SIG-M5 treated with dmso at 0.1 percent for 504 hours (cell line): Measurements from ENCODE around the gene RIPOR2.

Experiments
- DNase-seq: peaks from one replicate; lab custom pipeline; 2025; ENCODE audit not compliant: unreplicated experiment; lab: John Stamatoyannopoulos, UW

The RIPOR2 gene

DNA sequence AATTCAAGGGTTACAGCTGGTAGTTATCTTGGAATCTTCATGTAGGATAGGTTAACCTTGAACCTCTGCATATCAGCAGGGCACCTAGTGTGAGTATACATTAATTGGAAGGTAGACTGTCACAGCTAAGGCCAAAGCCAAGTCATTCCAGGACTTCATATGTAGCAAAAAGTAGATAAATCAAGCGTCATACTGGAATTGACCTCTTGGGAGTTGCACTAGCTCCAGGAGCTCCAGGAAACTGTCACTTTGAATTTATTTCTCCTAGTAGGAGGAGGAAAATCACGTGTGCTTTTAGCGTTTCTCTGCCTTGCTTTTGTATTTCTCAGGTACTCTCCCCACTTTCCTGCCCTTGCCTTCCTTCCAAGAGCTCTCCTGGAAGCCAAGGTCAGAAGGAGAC lies 30.3 kb downstream of the RIPOR2 start:
- DNase-seq: no peak

- DNase-seq: no peak
Observed at GRCh38 chr6:24903681-24904080, 32.1 kb downstream of the RIPOR2 start.

GRCh38 chr6:24902782-24903181 lies 33.0 kb downstream of the RIPOR2 start:
- no peak for DNase-seq

DNA sequence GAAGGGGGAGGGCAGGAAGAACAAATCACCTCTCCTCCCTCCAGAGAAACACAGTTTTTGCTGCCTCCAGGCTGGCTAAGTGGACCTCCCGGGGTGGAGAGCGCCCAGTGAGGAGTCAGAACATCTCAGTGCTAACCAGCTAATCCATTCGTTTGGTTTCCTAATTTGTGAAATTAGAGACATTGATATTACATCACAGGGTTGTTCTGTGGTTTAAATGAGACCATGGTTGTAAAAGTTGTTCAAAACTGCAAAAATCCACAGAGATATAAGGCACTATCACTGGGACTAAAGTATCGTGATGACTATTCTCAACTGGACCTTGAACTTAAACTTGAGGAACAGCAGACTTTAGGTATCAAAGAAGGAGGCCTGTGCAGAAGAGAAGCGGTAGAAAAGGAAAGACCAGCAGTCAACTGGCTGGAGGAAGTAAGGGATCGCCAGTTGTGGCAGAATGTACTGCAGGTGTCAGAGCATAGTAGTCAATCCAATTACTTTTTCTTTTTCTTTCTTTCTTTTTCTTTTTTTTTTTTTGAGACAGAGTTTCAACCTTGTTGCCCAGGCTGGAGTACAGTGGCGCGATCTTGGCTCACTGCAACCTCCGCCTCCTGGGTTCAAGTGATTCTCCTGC lies 33.9 kb downstream of the RIPOR2 start:
- no peak for DNase-seq

DNA sequence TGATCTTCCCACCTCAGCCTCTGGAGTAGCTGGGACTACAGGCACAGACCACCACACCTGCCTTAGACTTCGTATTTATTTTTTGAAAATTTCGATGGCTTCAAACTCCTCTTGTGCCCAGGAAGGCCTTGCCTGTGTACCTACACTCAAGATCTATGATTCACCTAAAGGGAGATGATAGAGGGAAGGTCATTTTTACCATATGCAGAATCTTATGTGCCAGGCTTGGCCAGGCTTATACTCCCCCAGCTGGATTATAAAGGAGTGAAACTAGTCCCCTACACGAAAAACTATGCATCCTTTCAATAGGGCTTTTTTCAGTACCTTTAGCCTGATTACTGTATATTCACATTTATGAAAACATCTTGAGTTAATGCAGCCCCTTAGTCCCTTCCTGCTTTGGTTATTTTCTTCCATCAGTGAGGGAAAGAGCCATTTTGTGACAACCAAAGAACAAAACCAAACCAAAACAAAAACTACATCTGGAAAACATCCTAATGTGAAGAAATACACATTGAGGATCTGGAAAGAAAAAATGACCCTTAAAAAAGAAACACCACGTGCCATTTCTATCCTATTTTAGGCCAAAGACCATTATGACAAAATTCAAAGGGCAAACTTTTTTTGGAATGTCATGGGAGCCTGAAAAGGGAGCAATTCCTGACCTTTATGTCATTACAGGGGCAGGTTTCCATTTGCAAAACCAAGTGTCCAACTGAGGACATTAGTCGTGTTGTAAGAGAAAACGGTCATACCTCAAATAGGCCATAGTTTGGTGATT lies 34.7 kb downstream of the RIPOR2 start:
- DNase-seq: no peak

DNA sequence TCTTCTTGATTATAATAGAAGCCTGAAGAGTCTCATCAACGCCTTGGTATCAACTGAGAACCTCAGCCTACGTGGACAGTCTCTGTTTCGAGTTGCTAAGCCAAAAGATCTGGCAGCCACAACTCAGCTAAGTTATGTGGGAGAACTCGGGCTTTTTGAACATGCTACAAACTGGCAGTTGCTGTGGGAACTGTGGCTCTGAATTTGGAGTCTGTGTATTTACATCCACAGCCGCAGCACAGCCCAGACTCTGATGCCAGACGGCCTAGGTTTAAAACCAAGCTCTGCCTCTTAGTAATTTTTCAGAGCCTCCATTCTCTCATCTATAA lies 35.8 kb downstream of the RIPOR2 start:
- DNase-seq: no peak

DNA sequence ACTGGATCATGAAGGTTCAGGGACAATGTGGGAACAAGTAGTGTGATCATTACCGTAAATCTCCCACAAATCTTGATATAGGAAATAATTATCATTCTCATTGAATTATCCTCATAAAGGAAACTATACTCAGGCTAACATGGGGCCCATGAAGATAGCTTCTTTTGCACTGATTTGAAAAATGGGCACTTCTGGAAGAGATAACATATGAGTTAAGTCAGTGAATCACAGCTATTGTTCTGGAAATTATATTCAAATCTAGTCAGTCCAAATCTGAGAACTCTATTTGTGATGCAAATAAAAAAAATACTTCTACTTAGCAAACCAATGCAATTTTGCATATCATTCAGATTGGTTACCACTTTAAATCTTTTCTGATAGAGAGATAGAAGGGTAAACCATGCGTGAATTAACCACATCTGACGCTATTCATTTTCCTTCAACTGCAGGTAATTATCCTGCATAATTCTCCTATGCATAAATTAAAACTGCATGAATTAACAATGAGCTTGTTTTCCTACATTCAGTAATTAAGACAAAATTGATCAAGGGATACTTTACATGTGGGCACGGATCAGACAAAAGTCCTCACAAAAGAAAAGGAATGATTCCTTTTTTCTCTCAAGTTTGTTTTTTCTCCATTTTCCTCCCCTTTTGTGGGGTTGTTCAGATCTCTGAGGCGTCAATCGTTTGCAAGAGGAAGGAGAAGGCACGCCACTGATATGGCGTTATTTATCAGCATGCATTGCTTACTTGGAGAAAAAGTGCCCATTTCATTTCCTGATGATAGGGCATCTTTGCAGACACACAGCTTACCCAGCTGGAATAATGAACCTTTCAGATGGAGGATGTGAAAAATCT lies 36.4 kb downstream of the RIPOR2 start:
- DNase-seq: no peak

DNA sequence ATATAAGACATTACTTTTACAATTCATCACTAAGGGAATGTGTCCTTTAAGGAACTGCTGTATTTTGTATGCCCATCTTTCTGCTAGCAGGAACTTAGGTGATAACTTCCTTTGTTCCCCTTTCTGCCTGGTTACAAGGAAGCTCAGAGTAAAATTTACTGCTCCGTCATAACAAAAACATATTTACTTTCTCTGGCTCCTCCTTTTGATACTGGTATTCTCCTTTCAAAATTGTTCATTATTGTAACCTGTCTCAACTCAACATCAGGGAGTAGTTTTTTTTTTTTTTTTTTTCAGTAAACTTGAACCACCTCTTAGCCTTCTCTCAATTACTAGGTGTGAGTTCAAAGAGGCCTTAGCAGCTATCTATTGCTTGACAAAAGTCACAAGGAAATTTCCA lies 37.1 kb downstream of the RIPOR2 start:
- no peak for DNase-seq

DNA sequence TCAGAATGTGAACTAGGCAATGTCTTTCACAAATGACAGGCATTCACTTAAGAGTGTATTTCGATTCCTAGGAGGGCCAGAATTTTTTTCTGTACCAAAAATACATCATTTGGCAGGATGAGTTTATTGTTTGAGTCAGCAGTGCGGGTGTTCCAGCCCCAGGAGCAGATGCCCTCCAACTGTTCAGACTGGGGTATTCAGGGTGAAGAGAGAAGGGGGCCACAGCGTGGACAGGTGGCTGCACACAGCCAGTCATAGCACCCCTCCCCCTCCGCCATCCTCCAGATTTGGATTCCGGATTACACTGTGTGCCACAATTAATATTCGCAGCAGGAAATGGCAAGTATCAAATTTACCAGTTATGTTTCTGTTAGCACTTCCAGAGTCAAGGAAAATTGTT lies 38.6 kb downstream of the RIPOR2 start:
- no peak for DNase-seq

DNA sequence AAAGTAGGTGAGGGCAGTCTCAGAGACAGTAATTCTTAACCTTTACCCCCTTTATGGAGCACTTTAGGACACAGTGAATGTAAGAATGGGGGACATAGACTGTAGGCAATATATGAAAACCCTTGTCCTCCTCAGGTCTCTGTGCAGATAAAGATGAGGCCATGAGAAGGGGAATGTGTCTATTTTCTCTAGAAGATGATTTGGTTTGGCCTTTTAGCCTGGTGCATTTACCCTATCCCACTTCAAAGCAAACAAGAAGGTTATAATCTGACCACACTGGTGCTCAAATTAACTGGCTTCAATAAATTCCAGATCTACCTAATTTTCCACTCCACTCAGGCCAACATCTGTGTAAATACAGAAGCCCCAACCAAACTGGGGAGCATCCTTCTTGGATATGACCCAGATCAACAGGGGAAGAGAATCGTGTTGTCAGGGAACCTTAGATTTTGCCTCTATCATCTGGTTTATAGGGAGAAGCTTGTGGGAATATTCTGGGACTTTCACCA lies 42.4 kb downstream of the RIPOR2 start:
- DNase-seq: no peak

GRCh38 chr6:24891004-24891403 lies 44.8 kb downstream of the RIPOR2 start:
- DNase-seq: no peak

- DNase-seq: no peak
Observed at GRCh38 chr6:24890471-24890870, 45.3 kb downstream of the RIPOR2 start.

DNA sequence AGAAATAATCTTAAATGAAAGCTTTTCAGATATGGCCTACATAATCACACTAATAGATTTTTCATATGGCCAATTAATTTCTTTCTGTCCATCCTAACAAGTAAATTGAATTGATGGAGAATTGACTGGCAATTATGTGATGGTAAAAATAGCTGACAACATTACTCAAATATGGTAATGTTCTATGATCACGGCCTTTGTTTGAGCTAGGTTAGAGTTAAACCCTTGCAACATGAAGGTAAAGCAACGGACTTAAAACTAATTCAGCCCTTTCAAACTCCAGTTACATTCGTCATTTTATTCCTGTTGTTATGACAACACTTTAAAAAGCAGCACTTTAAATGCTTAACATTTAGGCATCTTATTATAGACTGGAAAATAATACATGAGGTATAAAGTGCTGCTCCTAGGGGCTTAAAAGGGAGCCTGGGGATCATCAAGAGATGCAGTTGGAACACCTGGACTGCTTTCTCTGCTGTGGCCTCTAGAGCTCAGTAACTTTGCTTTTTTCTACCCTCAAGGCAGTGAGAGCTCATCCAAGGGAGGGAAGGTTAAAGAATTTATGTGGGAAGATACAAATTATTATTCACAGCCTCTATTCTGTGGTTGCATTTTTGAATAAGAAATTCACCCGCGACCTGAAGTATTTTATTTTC lies 46.9 kb downstream of the RIPOR2 start:
- no peak for DNase-seq

- DNase-seq: no peak
Observed at GRCh38 chr6:24887545-24888140, 48.1 kb downstream of the RIPOR2 start.

GRCh38 chr6:24883618-24884017 lies 52.1 kb downstream of the RIPOR2 start:
- no peak for DNase-seq

- DNase-seq: no peak
Observed at GRCh38 chr6:24882835-24883555, 52.8 kb downstream of the RIPOR2 start.

DNA sequence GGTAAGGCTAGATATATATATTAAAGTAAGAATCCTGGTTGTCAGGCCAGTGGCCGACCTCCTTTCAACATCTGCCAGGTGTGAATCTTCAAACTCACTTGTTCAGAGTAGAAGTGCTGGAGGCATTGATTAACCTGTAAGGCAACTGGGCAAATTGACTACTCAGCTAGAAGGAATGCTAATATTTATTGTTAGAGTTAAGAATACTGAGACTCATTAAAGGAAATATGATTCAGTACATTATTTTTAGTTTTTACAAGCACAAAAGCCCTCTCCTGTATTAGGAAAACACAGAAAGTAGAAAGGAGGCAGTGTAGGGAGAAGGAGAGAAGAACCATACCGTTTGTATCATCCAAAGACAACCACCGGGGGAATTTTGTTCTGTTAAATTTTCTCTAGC lies 53.5 kb downstream of the RIPOR2 start:
- no peak for DNase-seq

DNA sequence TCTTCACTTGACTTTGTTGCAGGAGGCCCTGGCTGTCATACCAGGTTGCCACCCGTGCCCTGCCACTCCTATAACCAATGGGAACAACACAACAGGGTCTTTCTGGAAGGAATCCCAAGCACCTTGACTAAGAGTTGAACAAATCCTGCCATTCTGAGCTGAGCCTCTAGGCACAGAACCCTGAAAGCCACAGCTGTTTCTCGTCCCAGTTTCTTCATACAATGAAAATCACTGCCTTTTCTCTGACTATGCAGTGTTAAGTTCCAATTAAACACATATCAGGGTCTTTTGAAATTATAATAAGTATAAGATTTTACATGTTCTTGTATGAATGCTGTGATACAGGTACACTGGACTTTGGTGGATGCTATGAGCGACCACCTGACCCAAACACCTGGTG lies 54.4 kb downstream of the RIPOR2 start:
- no peak for DNase-seq

DNA sequence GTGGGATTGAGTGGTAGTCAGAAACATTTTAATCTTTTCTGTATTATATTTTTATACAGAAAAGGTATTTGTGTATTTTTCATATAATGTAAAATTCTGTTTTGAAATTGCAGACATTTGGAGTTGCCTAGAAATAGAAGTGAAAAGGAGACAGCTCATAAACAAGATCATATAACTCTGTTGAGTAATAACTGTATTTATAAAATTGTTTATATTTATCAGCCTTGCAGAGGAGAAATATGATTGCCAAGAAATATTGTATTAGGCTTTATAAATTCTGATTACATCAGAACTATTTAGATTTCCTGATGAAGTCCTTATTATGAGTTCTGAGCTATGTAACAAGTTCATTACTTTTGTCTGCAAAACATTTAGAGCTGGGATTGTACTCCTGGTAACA lies 55.3 kb downstream of the RIPOR2 start:
- DNase-seq: no peak

GRCh38 chr6:24879351-24879750 lies 56.4 kb downstream of the RIPOR2 start:
- no peak for DNase-seq
